Cerebellar nuclear complex (tissue), 1 donor: Measurements from ENCODE around the gene FITM1.

Source experiments
- DNase-seq, 2 experiments: peaks; one replicate each; lab custom pipeline; 2025; lab: John Stamatoyannopoulos, UW

Gene FITM1

GRCh38 chr14:24160850-24161804 is 30.7 kb downstream of the FITM1 start, which contains the start of gene IRF9:
Gene IRF9, plus strand, starts transcription at chr14:24161265. Its CDS starts 880 bp downstream, at chr14:24162145.
- DNase-seq: peak in 1 of 2 experiments; percentile 65

GRCh38 chr14:24162093-24162492 is 31.6 kb downstream of the FITM1 start:
- DNase-seq: no peak

GRCh38 chr14:24164518-24164991 is 34.1 kb downstream of the FITM1 start:
- no peak for DNase-seq

- DNase-seq: no peak
Measured at GRCh38 chr14:24165785-24166184, 35.3 kb downstream of the FITM1 start.

GRCh38 chr14:24167469-24168114 is 37.1 kb downstream of the FITM1 start:
- no peak for DNase-seq

GRCh38 chr14:24171422-24172260 is 41.2 kb downstream of the FITM1 start, which contains the start of gene REC8:
Gene REC8, plus strand, starts transcription at chr14:24172080. Its CDS starts 473 bp downstream, at chr14:24172553.
- DNase-seq: peak; percentile 85 to 92

GRCh38 chr14:24172261-24172860 is 41.9 kb downstream of the FITM1 start:
- no peak for DNase-seq

GRCh38 chr14:24172871-24173281 is 42.4 kb downstream of the FITM1 start:
- no peak for DNase-seq

- no peak for DNase-seq
Measured at GRCh38 chr14:24176599-24176998, 46.1 kb downstream of the FITM1 start.

GRCh38 chr14:24177041-24177825 is 46.8 kb downstream of the FITM1 start:
- DNase-seq: no peak

- no peak for DNase-seq
Measured at GRCh38 chr14:24177891-24178290, 47.4 kb downstream of the FITM1 start.

GRCh38 chr14:24178399-24179178 is 48.1 kb downstream of the FITM1 start:
- no peak for DNase-seq

GRCh38 chr14:24179294-24179960 is 49.0 kb downstream of the FITM1 start:
- DNase-seq: no peak

- no peak for DNase-seq
Measured at GRCh38 chr14:24179961-24180796, 49.7 kb downstream of the FITM1 start.

- DNase-seq: no peak
Measured at GRCh38 chr14:24181371-24182077, 51.1 kb downstream of the FITM1 start.
